Liver (tissue), 9 donors: ENCODE measurements around the gene C9orf50. TPM values are rescaled to one million over a fixed set of nuclear protein-coding genes. Genes with fewer than 3 reads are reported as not detected.
A peak's percentile ranks its signal among the peaks of the same experiment; 100 is the strongest.

Source experiments
- DNase-seq: peaks from one replicate; pipeline ENCODE4 v3.0.0-alpha.2; 2017; ENCODE audit warnings: low spot score
- H3K27ac ChIP-seq, 2 donors: one replicate each; pipeline ENCODE4 v1.7.0; 2013; ENCODE audit warnings: inconsistent platforms in 2 of 2, low read length in 2 of 2, control low read depth in 1 of 2, low read depth in 1 of 2, mild to moderate bottlenecking in 1 of 2
- H3K27me3 ChIP-seq, 4 donors: one replicate each; pipeline versions ENCODE4 v1.6.1 to v1.7.0; 2013; ENCODE audit warnings: low read length in 3 of 4, inconsistent platforms in 1 of 4, mild to moderate bottlenecking in 1 of 4, moderate library complexity in 1 of 4; ENCODE audit not compliant: control insufficient read depth in 4 of 4, insufficient read depth in 4 of 4
- H3K36me3 ChIP-seq, 4 donors: one replicate each; pipeline versions ENCODE4 v1.6.1 to v1.7.0; 2013; ENCODE audit warnings: low read length in 3 of 4, mild to moderate bottlenecking in 3 of 4, low read depth in 1 of 4, moderate library complexity in 1 of 4; ENCODE audit not compliant: control insufficient read depth in 4 of 4, insufficient read depth in 3 of 4
- H3K4me1 ChIP-seq, 4 donors: one replicate each; pipeline versions ENCODE4 v1.6.1 to v1.7.0; 2013; ENCODE audit warnings: low read length in 3 of 4, mild to moderate bottlenecking in 3 of 4, moderate library complexity in 1 of 4; ENCODE audit not compliant: control insufficient read depth in 4 of 4, insufficient read depth in 4 of 4
- H3K4me3 ChIP-seq, 3 donors: one replicate each; pipeline versions ENCODE4 v1.6.1 to v1.7.0; 2013; ENCODE audit warnings: low read length in 3 of 3, control low read depth in 1 of 3, low read depth in 1 of 3, mild to moderate bottlenecking in 1 of 3
- H3K9ac ChIP-seq, 2 donors: one replicate each; pipeline ENCODE4 v1.7.0; 2013; ENCODE audit warnings: low read length in 2 of 2, mild to moderate bottlenecking in 2 of 2, moderate library complexity in 2 of 2, control low read depth in 1 of 2, low read depth in 1 of 2
- H3K9me3 ChIP-seq, 4 donors: one replicate each; pipeline versions ENCODE4 v1.6.1 to v1.7.0; 2013; ENCODE audit warnings: low read length in 3 of 4; ENCODE audit not compliant: control insufficient read depth in 4 of 4
- EGR1 ChIP-seq, 2 donors: IDR thresholded peaks; 2 replicates each; pipeline ENCODE4 v1.6.1; 2016 to 2018; ENCODE audit warnings: antibody characterized with exemption in 2 of 2, low read depth in 2 of 2
- FOXA1 ChIP-seq: IDR thresholded peaks from 2 replicates; pipeline ENCODE4 v1.6.1; 2016; ENCODE audit warnings: antibody characterized with exemption
- FOXA2 ChIP-seq: IDR thresholded peaks from 2 replicates; pipeline ENCODE4 v1.6.1; 2016; ENCODE audit warnings: antibody characterized with exemption
- GABPA ChIP-seq, 2 donors: IDR thresholded peaks in 1 of 2; conservative IDR thresholded peaks in 1 of 2; 2 replicates each; pipeline ENCODE4 v1.6.1; 2016; ENCODE audit warnings: antibody characterized with exemption in 2 of 2, mild to moderate bottlenecking in 1 of 2, moderate library complexity in 1 of 2
- HNF4A ChIP-seq, 2 donors: conservative IDR thresholded peaks; 2 replicates each; pipeline ENCODE4 v1.6.1; 2016; ENCODE audit warnings: antibody characterized with exemption in 2 of 2, mild to moderate bottlenecking in 2 of 2
- HNF4G ChIP-seq: IDR thresholded peaks from 2 replicates; pipeline ENCODE4 v1.6.1; 2016; ENCODE audit warnings: antibody characterized with exemption
- JUND ChIP-seq, 2 donors: IDR thresholded peaks; 2 replicates each; pipeline ENCODE4 v1.6.1; 2016; ENCODE audit warnings: antibody characterized with exemption in 2 of 2
- NR2F2 ChIP-seq: IDR thresholded peaks from 2 replicates; pipeline ENCODE4 v1.6.1; 2016; ENCODE audit warnings: antibody characterized with exemption
- RAD21 ChIP-seq, 2 donors: IDR thresholded peaks; 2 replicates each; pipeline ENCODE4 v1.6.1; 2016; ENCODE audit warnings: antibody characterized with exemption in 2 of 2, mild to moderate bottlenecking in 2 of 2
- REST ChIP-seq: IDR thresholded peaks from 2 replicates; pipeline ENCODE4 v1.6.1; 2016; ENCODE audit warnings: antibody characterized with exemption, mild to moderate bottlenecking
- RXRA ChIP-seq, 2 donors: IDR thresholded peaks; 2 replicates each; pipeline ENCODE4 v1.6.1; 2017 to 2018; ENCODE audit warnings: antibody characterized with exemption in 2 of 2, mild to moderate bottlenecking in 1 of 2
- SP1 ChIP-seq: IDR thresholded peaks from 2 replicates; pipeline ENCODE4 v1.6.1; 2018; ENCODE audit warnings: antibody characterized with exemption, mild to moderate bottlenecking
- YY1 ChIP-seq: IDR thresholded peaks from 2 replicates; pipeline ENCODE4 v1.6.1; 2016; ENCODE audit warnings: antibody characterized with exemption, mild to moderate bottlenecking
- ZBTB33 ChIP-seq: IDR thresholded peaks from 2 replicates; pipeline ENCODE4 v1.6.1; 2016; ENCODE audit warnings: antibody characterized with exemption
- WGBS: extraction: QIAGEN DNeasy Blood & Tissue Kit; methylation state at CpG from one replicate; pipeline ENCODE4 v1.1.7; 2013; 5-methylcytosine and 5-hydroxymethylcytosine counted together
- polyA plus RNA-seq, 2 donors: library from polyadenylated mRNA; stranded (reverse) in 1 of 2; unstranded in 1 of 2; fragments of 200-250 nt in 1 of 2; fragments of >200 nt in 1 of 2; fragmentation: Nextera tagmentation in 1 of 2; extraction: Ambion mirVana in 1 of 2; gene quantifications; one replicate each; pipeline versions ENCODE4 v1.2.1 to v1.2.3, GENCODE V29; 2013 to 2015
- total RNA-seq, 2 donors: library from RNA; depleted of rRNA; stranded (reverse); fragments of >200 nt; gene quantifications; one replicate each; pipeline ENCODE4 v1.2.3, GENCODE V29; 2014
- donor health status: healthy.
- donor health status: healthy.
- donor health status: healthy.
- donor health status: healthy.
- donor health status: healthy.

C9orf50 gene
- total and polyA plus RNA-seq, 4 donors = 0.23 TPM; not detected in 3

GRCh38 chr9:129579294-129579693 lies 41.6 kb downstream of the C9orf50 start (continued):
- TF ChIP-seq REST (no peak), YY1 (no peak), RAD21 (IDR thresholded peaks at IDR 0.05) (no peak)

GRCh38 chr9:129576546-129577543 lies 44.1 kb downstream of the C9orf50 start:
- peak in 1 of 2 donors; percentile 17 for TF ChIP-seq RXRA (IDR thresholded peaks at IDR 0.05)
- no peak for TF ChIP-seq FOXA2
- TF ChIP-seq GABPA (IDR thresholded peaks at IDR 0.05 in 1 of 2, conservative IDR thresholded peaks at IDR 0.05 in 1 of 2) = peak in 1 of 2 donors; percentile 35
- no peak overlapping the region for H3K27ac ChIP-seq
- DNase-seq = no peak
- WGBS = 75% methylated on average over 34 of the region's 34 CpGs
- no peaks in the 10 kb centered on the region for H3K4me1 ChIP-seq
- H3K36me3 ChIP-seq = no peaks in the 10 kb centered on the region
- no peak overlapping the region for H3K9ac ChIP-seq
- H3K9me3 ChIP-seq = peaks cover 0 to 6% (median under 1%) of the 10 kb centered on the region in 4 donors
- no peaks in the 10 kb centered on the region for H3K27me3 ChIP-seq
- no peak overlapping the region for H3K4me3 ChIP-seq

- no peak overlapping the region for H3K4me3 ChIP-seq
- peaks cover 0 to 4% (median 1%) of the 10 kb centered on the region in 4 donors for H3K4me1 ChIP-seq
- no peak for TF ChIP-seq HNF4A (conservative IDR thresholded peaks at IDR 0.05)
- peaks cover 0 to 6% (median under 1%) of the 10 kb centered on the region in 4 donors for H3K9me3 ChIP-seq
- no peak overlapping the region for H3K9ac ChIP-seq
- 83% methylated on average over 9 of the region's 9 CpGs for WGBS
- H3K27ac ChIP-seq = no peak overlapping the region
- no peak for DNase-seq
- no peaks in the 10 kb centered on the region for H3K36me3 ChIP-seq
- H3K27me3 ChIP-seq = no peaks in the 10 kb centered on the region
These were observed 45.1 kb downstream of the C9orf50 start for GRCh38 chr9:129575818-129576217.

GRCh38 chr9:129574911-129575585 lies 45.9 kb downstream of the C9orf50 start:
- H3K4me1 ChIP-seq = peaks cover 0 to 8% (median 5%) of the 10 kb centered on the region in 4 donors
- TF ChIP-seq HNF4A (conservative IDR thresholded peaks at IDR 0.05) (no peak), REST (no peak), HNF4G (no peak), RAD21 (IDR thresholded peaks at IDR 0.05) (no peak), YY1 (no peak), RXRA (IDR thresholded peaks at IDR 0.05) (no peak), FOXA1 (no peak), FOXA2 (no peak), NR2F2 (no peak), EGR1 (IDR thresholded peaks at IDR 0.05; ENCODE audit: low read depth in 2 of 2) (no peak), JUND (IDR thresholded peaks at IDR 0.05) (no peak), SP1 (no peak), ZBTB33 (no peak)
- H3K27ac ChIP-seq = no peak overlapping the region
- H3K36me3 ChIP-seq = no peaks in the 10 kb centered on the region
- 74% methylated on average over 13 of the region's 13 CpGs for WGBS
- DNase-seq = no peak
- peaks cover 0 to 6% (median under 1%) of the 10 kb centered on the region in 4 donors for H3K9me3 ChIP-seq
- H3K9ac ChIP-seq = no peak overlapping the region
- no peak overlapping the region for H3K4me3 ChIP-seq
- no peaks in the 10 kb centered on the region for H3K27me3 ChIP-seq
